Bronchial epithelial cell (primary cell): Measurements from ENCODE around the gene PLCB1. TPM values are rescaled to one million over a fixed set of nuclear protein-coding genes. Genes with fewer than 3 reads are reported as not detected.

ENCODE experiments used
- DNase-seq: peaks from one replicate; pipeline ENCODE4 v3.0.0-alpha.2; 2010; ENCODE audit warnings: low read depth
- FAIRE-seq: peaks from 2 replicates; lab custom pipeline; 2011; peaks lifted over from hg19 to GRCh38; lab: Jason Lieb, UNC
- H3K27me3 ChIP-seq: 2 replicates; pipeline ENCODE4 v1.5.1; 2011; ENCODE audit warnings: low read length; ENCODE audit not compliant: control insufficient read depth, insufficient read depth
- H3K36me3 ChIP-seq: 2 replicates; pipeline ENCODE4 v1.5.1; 2011; ENCODE audit warnings: low read length; ENCODE audit not compliant: control insufficient read depth, insufficient read depth
- H3K4me3 ChIP-seq: 2 replicates; pipeline ENCODE4 v1.5.1; 2011; ENCODE audit warnings: mild to moderate bottlenecking, low read depth, low read length, control low read depth
- total RNA-seq: library from RNA; depleted of rRNA; stranded (reverse); fragments of >200 nt; gene quantifications from 2 replicates; pipeline ENCODE4 v1.2.1, GENCODE V29; 2014
- TF ChIP-seq, protein P1 (sequence below): IDR thresholded peaks from 2 replicates; pipeline ENCODE4 v1.5.1; 2011; ENCODE audit warnings: mild to moderate bottlenecking, moderate library complexity, low read length, control low read depth, inconsistent platforms; ENCODE audit not compliant: insufficient read depth, severe bottlenecking

The PLCB1 gene
- total RNA-seq, 1 donor from 2014 or later, result 1.1 TPM

DNA sequence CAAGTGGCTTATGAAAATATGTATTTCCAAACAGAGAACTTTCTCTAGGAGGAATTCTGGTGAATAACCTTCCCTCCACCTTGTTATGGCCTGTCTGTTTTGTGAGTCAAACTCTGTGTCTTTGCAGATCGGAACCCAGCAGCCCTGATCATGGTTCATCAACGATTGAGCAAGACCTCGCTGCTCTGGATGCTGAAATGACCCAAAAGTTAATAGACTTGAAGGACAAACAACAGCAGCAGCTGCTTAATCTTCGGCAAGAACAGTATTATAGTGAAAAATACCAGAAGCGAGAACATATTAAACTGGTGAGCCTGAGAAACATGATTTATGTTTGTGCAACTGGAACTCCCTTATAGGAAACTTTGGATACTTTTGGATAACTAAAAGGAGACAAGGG is 642.3 kb downstream of the PLCB1 start:
- peak; percentile 8 for DNase-seq
- FAIRE-seq, result no peak
- Histone ChIP-seq H3K27me3 (no peaks in the 10 kb centered on the region), H3K36me3 (no peaks in the 10 kb centered on the region), H3K4me3 (no peak overlapping the region)
- TF ChIP-seq, protein P1, sequence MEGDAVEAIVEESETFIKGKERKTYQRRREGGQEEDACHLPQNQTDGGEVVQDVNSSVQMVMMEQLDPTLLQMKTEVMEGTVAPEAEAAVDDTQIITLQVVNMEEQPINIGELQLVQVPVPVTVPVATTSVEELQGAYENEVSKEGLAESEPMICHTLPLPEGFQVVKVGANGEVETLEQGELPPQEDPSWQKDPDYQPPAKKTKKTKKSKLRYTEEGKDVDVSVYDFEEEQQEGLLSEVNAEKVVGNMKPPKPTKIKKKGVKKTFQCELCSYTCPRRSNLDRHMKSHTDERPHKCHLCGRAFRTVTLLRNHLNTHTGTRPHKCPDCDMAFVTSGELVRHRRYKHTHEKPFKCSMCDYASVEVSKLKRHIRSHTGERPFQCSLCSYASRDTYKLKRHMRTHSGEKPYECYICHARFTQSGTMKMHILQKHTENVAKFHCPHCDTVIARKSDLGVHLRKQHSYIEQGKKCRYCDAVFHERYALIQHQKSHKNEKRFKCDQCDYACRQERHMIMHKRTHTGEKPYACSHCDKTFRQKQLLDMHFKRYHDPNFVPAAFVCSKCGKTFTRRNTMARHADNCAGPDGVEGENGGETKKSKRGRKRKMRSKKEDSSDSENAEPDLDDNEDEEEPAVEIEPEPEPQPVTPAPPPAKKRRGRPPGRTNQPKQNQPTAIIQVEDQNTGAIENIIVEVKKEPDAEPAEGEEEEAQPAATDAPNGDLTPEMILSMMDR, result no peak

DNA sequence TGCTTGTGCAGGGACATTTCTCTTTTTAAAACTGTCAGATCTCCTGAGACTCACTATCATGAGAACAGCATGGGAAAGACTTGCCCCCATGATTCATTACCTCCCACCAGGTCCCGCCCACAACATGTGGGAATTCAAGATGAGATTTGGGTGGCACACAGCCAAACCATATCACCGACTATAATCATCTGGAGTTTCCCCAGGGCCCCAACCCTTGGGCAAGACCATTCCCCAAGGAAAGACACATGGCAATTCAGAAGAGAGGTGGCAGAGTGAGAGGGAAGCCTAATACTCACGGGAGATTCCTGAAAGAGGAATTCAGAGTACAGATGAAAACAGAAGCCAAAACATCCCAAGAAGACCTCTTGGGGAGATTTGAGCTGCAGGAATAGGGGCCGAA is 645.8 kb downstream of the PLCB1 start:
- H3K27me3 ChIP-seq, result no peaks in the 10 kb centered on the region
- H3K4me3 ChIP-seq, result no peak overlapping the region
- H3K36me3 ChIP-seq, result no peaks in the 10 kb centered on the region
- FAIRE-seq, result no peak
- TF ChIP-seq, protein P1, result no peak
- no peak for DNase-seq

DNA sequence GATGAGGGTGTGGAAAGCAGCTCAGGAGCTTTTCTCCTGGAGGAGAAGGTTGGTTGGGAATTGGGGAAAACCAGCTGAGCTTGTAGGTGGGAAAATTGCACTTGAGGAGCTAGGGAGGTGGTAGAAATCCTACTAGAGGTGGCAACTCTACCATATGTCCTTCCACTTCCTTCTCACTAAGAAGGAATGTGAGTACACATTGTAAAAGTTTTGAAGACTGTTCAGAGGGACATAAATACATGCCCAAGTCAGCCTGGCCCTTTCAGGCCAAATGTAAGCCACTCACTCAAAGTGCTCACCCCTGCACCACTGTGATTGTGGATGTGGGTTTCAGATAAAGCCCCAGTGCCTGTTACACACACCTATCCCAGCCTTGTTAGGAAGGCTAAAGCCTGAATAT is 646.3 kb downstream of the PLCB1 start:
- TF ChIP-seq, protein P1, result no peak
- FAIRE-seq (no peak), DNase-seq (no peak)
- H3K4me3 ChIP-seq, result no peak overlapping the region
- H3K36me3 ChIP-seq, result no peaks in the 10 kb centered on the region
- no peaks in the 10 kb centered on the region for H3K27me3 ChIP-seq

DNA sequence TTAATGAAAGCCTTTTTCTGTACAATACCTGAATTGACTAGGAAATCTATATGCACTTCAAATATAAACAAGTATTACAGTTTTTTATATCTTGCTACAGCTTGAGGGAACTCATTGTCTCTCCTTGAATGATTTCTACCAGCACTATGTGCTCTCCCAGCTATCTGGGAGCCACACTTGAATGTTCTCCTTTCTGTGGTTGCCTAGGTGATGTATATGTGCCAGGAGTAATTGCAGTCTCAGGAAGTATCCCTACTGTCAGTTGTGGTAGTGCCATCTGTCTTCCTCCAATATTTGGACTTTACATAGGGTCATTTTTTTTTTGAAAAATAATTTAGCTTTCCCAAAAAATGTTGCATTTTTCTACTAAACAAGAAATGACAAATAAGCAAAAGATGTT is 648.8 kb downstream of the PLCB1 start:
- no peak for DNase-seq
- Histone ChIP-seq H3K27me3 (no peaks in the 10 kb centered on the region), H3K36me3 (no peaks in the 10 kb centered on the region), H3K4me3 (no peak overlapping the region)
- TF ChIP-seq, protein P1, result no peak
- no peak for FAIRE-seq

DNA sequence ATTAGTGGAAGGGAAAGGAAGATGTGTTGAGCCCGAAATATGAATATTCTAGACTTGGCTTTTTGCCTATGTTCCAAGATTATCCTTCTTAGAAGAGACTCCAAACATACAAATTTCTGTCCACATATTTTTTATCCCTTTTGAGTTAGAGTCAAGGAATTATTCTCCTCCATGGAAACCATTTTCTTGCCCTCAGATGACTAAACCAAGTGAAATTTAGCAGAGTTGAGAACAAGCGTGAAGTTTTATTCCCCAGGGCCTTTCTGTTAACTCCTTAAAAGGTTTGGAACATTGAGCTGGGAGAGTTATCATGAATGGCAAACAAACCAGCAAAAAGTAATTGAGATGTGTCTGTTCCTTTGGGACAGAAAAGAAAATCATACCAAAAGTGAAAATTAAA is 650.7 kb downstream of the PLCB1 start:
- no peak for FAIRE-seq
- DNase-seq, result no peak
- TF ChIP-seq, protein P1, result no peak
- Histone ChIP-seq H3K27me3 (no peaks in the 10 kb centered on the region), H3K4me3 (no peak overlapping the region), H3K36me3 (no peaks in the 10 kb centered on the region)

DNA sequence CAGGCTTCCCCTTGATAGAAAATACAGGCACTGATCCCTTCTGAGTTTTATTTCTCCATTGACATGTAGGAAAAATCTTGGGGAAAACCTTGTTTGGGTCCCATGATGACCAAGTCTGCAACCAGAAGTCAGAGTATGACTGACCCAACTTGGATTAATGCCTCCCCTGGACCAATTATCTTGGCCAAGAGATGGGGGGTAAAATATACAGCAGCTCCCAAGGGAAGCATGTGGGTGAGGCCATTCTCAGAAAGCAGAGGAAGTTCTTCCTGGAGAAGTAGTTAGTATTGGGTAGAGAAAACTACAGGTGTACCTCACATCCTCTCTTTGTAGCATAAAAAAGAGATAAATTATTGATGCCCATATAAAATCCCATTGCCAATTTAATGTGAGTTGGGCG is 651.7 kb downstream of the PLCB1 start:
- H3K36me3 ChIP-seq, result no peaks in the 10 kb centered on the region
- no peak for FAIRE-seq
- TF ChIP-seq, protein P1, result no peak
- no peaks in the 10 kb centered on the region for H3K27me3 ChIP-seq
- H3K4me3 ChIP-seq, result no peak overlapping the region
- no peak for DNase-seq
